ENCODE results near the gene RNASE3. TPM values are rescaled to one million over a fixed set of nuclear protein-coding genes. Genes with fewer than 3 reads are reported as not detected.
"Not testable (repeated sequence)": the region's sequence is repeated elsewhere in the genome, so short reads cannot be mapped to it uniquely, and the experiment has no call there.

Gene RNASE3
- total RNA-seq, 1 donor, result 2.2 TPM

- H3K27me3 ChIP-seq (ENCODE audit: insufficient read depth, low read length); H3K4me3 ChIP-seq (ENCODE audit: low read length); H3K9me3 ChIP-seq (ENCODE audit: low read depth, low read length): not testable (repeated sequence)
- peaks cover 49% of the 10 kb centered on the region for H3K4me1 ChIP-seq (ENCODE audit: insufficient read depth, low read length)
These were observed 8.4 kb upstream of the RNASE3 start for GRCh38 chr14:20882787-20883186.

DNA sequence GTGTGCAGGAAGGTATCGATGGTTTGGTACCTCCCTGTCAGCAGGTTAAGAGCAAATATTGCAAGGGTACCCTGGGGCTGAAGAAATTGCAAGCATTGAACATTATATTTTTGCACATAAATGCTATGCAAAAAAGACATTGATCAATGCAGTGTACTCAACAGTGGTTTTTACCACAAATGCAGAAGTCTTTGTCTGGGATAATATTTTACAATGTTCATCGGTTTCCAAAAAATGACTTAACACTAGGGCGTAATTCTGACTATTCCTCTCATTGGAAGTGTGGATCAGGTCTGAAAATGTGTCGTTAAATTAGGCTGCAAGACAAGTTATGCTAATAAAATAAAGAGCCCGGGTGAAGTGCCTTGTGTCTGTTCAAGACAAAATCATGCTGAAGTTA lies 2.8 kb upstream of the RNASE3 start:
- H3K4me1 ChIP-seq (ENCODE audit: insufficient read depth, low read length), result peaks cover 50% of the 10 kb centered on the region
- not testable (repeated sequence) for H3K9me3 ChIP-seq (ENCODE audit: low read depth, low read length); H3K4me3 ChIP-seq (ENCODE audit: low read length); H3K27me3 ChIP-seq (ENCODE audit: insufficient read depth, low read length)

DNA sequence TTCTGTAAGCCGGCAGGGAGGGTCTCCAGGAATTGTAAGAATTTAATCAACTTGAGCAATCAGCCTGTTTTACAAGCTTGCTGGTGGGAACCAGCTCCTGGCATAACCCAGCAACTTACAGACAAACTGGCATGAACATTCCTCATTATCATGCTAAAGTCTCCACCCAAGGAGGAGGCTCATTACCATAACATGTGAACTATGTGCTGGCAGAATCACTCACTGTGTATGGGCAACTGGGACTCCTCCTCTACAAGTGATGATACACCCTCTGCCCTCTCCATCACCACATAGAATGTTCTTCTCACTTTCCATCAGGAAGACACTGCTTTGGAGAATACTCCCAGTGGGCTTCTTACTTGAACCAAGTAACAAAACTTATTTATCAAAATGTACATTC lies 4.1 kb downstream of the RNASE3 start:
- not testable (repeated sequence) for H3K27me3 ChIP-seq (ENCODE audit: insufficient read depth, low read length)

DNA sequence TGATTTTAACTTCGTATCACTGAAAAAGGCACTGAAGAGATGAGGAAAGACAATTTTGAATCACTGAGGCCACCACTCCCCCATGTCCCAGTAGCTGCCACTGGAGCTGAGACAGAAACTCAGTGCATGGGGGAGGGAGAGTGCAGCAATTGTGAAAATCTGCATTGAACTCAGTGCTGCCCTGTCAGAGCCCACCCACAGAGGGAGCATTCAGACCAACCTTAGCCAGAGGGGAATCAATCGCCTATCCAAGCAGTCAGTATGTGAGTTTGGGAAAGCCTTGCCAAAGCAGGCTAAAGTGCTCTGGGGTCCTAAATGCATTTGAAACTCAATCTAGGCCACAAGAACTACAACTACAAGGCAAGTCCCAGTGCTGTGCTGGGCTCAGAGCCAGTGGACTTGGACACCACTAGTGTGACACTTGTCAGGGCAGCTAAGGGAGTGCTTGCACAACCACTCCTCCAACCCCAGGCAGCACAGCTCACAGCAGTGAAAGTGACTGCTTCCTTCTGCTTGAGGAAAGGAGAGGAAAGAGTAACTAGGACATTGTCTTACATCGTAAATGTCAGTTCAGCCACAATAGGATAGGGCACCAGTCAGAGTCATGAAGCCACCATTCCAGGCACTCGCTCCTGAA lies 13.3 kb downstream of the RNASE3 start:
- H3K4me1 ChIP-seq (ENCODE audit: insufficient read depth, low read length), result peaks cover 28% of the 10 kb centered on the region
- H3K9me3 ChIP-seq (ENCODE audit: low read depth, low read length), result no peaks in the 10 kb centered on the region
- H3K4me3 ChIP-seq (ENCODE audit: low read length), result no peak overlapping the region
- no peaks in the 10 kb centered on the region for H3K27me3 ChIP-seq (ENCODE audit: insufficient read depth, low read length)

More for the DNA sequence above, 4.1 kb downstream of the RNASE3 start:
- H3K4me1 ChIP-seq (ENCODE audit: insufficient read depth, low read length), result peaks cover 21% of the 10 kb centered on the region
- H3K9me3 ChIP-seq (ENCODE audit: low read depth, low read length); H3K4me3 ChIP-seq (ENCODE audit: low read length): not testable (repeated sequence)

DNA sequence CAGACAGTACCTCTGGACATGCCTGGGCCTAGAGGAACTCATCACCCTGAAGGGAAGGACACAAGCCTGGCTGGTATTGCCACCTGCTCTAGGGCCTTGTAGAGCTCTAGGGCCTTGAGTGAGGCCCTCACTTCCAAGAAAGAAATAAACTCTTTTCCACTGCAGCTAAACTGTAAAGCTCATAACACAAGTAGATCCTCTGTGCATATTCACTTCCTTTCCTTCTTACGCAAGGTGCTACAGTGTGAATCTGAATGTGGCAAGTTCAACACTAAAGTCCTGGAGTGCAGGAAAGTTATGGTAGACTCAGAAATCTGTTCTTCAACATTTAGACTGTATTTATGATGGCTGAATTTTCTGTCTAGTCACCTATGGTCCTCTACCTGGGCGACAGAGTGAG lies 14.5 kb downstream of the RNASE3 start:
- Histone ChIP-seq H3K4me3 (ENCODE audit: low read length) (no peak overlapping the region), H3K4me1 (ENCODE audit: insufficient read depth, low read length) (peaks cover 28% of the 10 kb centered on the region)

GRCh38 chr14:20907214-20907613 lies 16.0 kb downstream of the RNASE3 start:
- no peaks in the 10 kb centered on the region for H3K9me3 ChIP-seq (ENCODE audit: low read depth, low read length)
- H3K4me3 ChIP-seq (ENCODE audit: low read length), result no peak overlapping the region
- H3K4me1 ChIP-seq (ENCODE audit: insufficient read depth, low read length), result peaks cover 28% of the 10 kb centered on the region

More for the DNA sequence above, 14.5 kb downstream of the RNASE3 start:
- Histone ChIP-seq H3K9me3 (ENCODE audit: low read depth, low read length) (no peaks in the 10 kb centered on the region), H3K27me3 (ENCODE audit: insufficient read depth, low read length) (no peaks in the 10 kb centered on the region)

DNA sequence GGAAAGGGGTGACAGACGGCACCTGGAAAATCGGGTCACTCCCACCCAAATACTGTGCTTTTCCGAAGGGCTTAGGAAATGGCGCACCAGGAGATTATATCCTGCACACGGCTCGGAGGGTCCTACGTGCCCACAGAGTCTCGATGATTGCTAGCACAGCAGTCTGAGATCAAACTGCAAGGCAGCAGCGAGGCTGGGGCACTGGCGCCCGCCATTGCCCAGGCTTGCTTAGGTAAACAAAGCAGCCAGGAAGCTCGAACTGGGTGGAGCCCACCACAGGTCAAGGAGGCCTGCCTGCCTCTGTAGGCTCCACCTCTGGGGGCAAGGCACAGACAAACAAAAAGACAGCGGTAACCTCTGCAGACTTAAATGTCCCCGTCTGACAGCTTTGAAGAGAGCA lies 19.6 kb downstream of the RNASE3 start:
- not testable (repeated sequence) for H3K4me3 ChIP-seq (ENCODE audit: low read length); H3K9me3 ChIP-seq (ENCODE audit: low read depth, low read length); H3K4me1 ChIP-seq (ENCODE audit: insufficient read depth, low read length); H3K27me3 ChIP-seq (ENCODE audit: insufficient read depth, low read length)

More at GRCh38 chr14:20907214-20907613, 16.0 kb downstream of the RNASE3 start:
- no peaks in the 10 kb centered on the region for H3K27me3 ChIP-seq (ENCODE audit: insufficient read depth, low read length)

GRCh38 chr14:20919038-20919756 lies 28.0 kb downstream of the RNASE3 start:
- H3K9me3 ChIP-seq (ENCODE audit: low read depth, low read length); H3K4me3 ChIP-seq (ENCODE audit: low read length); H3K27me3 ChIP-seq (ENCODE audit: insufficient read depth, low read length): not testable (repeated sequence)
- peaks cover 28% of the 10 kb centered on the region for H3K4me1 ChIP-seq (ENCODE audit: insufficient read depth, low read length)

- not testable (repeated sequence) for H3K27me3 ChIP-seq (ENCODE audit: insufficient read depth, low read length); H3K9me3 ChIP-seq (ENCODE audit: low read depth, low read length); H3K4me3 ChIP-seq (ENCODE audit: low read length)
- H3K4me1 ChIP-seq (ENCODE audit: insufficient read depth, low read length), result peaks cover 15% of the 10 kb centered on the region
These were observed 32.6 kb downstream of the RNASE3 start for GRCh38 chr14:20923766-20924297.

- H3K9me3 ChIP-seq (ENCODE audit: low read depth, low read length), result no peaks in the 10 kb centered on the region
- H3K4me1 ChIP-seq (ENCODE audit: insufficient read depth, low read length), result peaks cover 19% of the 10 kb centered on the region
- no peaks in the 10 kb centered on the region for H3K27me3 ChIP-seq (ENCODE audit: insufficient read depth, low read length)
- no peak overlapping the region for H3K4me3 ChIP-seq (ENCODE audit: low read length)
These were observed 43.1 kb downstream of the RNASE3 start for GRCh38 chr14:20934148-20934762.

- Histone ChIP-seq H3K27me3 (ENCODE audit: insufficient read depth, low read length) (no peaks in the 10 kb centered on the region), H3K4me1 (ENCODE audit: insufficient read depth, low read length) (peaks cover 25% of the 10 kb centered on the region), H3K9me3 (ENCODE audit: low read depth, low read length) (no peaks in the 10 kb centered on the region), H3K4me3 (ENCODE audit: low read length) (no peak overlapping the region)
These were observed 44.3 kb downstream of the RNASE3 start for GRCh38 chr14:20935303-20935984.

Other genes starting within 250 kb of the RNASE3 start
- gene OR6S1, start 249.7 kb upstream of the RNASE3 start, total RNA-seq, result not detected
- gene RNASE4, start 206.8 kb upstream of the RNASE3 start, total RNA-seq, result 5.7 TPM
- 1.3 TPM for gene ANG, start 202.6 kb upstream of the RNASE3 start, total RNA-seq
- not detected for gene EDDM3A, start 145.5 kb upstream of the RNASE3 start, total RNA-seq
- not detected for gene EDDM3B, start 123.0 kb upstream of the RNASE3 start, total RNA-seq
- 31.5 TPM for gene RNASE6, start 110.1 kb upstream of the RNASE3 start, total RNA-seq
- gene RNASE1, start 88.5 kb upstream of the RNASE3 start, total RNA-seq, result not detected
- 38.3 TPM for gene RNASE2, start 64.1 kb downstream of the RNASE3 start, total RNA-seq
- 50.6 TPM for gene METTL17, start 98.6 kb downstream of the RNASE3 start, total RNA-seq
- gene SLC39A2, start 107.9 kb downstream of the RNASE3 start, total RNA-seq, result not detected
- 9.7 TPM for gene NDRG2, start 133.7 kb downstream of the RNASE3 start, total RNA-seq
- not detected for gene TPPP2, start 138.8 kb downstream of the RNASE3 start, total RNA-seq
- gene RNASE13, start 143.4 kb downstream of the RNASE3 start, total RNA-seq, result not detected
- not detected for gene RNASE7, start 151.0 kb downstream of the RNASE3 start, total RNA-seq
- gene RNASE8, start 166.4 kb downstream of the RNASE3 start, total RNA-seq, result not detected
- gene ARHGEF40, start 178.9 kb downstream of the RNASE3 start, total RNA-seq, result 12.9 TPM
- gene ZNF219, start 207.3 kb downstream of the RNASE3 start, total RNA-seq, result 8.9 TPM
- 0.21 TPM for gene TMEM253, start 209.7 kb downstream of the RNASE3 start, total RNA-seq